Loucy (cell line): ENCODE results near the gene STAC3.

Experiments used
- CTCF ChIP-seq: fragments of 200-600 bp; sonication (generic); conservative IDR thresholded peaks from 2 replicates; pipeline ENCODE4 v1.5.1; 2014; ENCODE audit warnings: mild to moderate bottlenecking, antibody characterized with exemption, low read length
- EZH2phosphoT487 ChIP-seq: fragments of 200-600 bp; IDR thresholded peaks from 2 replicates; pipeline ENCODE4 v1.6.1; 2018; ENCODE audit warnings: antibody characterized with exemption, mild to moderate bottlenecking, moderate library complexity, borderline replicate concordance

- no peak for TF ChIP-seq CTCF
- TF ChIP-seq EZH2phosphoT487, result no peak
These were observed 13.9 kb downstream of the STAC3 start for GRCh38 chr12:57236925-57237595.
